HG02571 (cell line): ENCODE results near the gene CCDC17.
"Not testable (repeated sequence)": the region's sequence is repeated elsewhere in the genome, so short reads cannot be mapped to it uniquely, and the experiment has no call there.

Experiments used
- ATAC-seq: cut with Tn5 transposase; IDR thresholded peaks from one replicate; pipeline ENCODE4 v1.9.1; 2021; ENCODE audit warnings: mild to moderate bottlenecking, moderate library complexity; ENCODE audit not compliant: unreplicated experiment

CCDC17 gene

GRCh38 chr1:45622524-45623394 is 1.1 kb downstream of the CCDC17 start:
- ATAC-seq: no peak

DNA sequence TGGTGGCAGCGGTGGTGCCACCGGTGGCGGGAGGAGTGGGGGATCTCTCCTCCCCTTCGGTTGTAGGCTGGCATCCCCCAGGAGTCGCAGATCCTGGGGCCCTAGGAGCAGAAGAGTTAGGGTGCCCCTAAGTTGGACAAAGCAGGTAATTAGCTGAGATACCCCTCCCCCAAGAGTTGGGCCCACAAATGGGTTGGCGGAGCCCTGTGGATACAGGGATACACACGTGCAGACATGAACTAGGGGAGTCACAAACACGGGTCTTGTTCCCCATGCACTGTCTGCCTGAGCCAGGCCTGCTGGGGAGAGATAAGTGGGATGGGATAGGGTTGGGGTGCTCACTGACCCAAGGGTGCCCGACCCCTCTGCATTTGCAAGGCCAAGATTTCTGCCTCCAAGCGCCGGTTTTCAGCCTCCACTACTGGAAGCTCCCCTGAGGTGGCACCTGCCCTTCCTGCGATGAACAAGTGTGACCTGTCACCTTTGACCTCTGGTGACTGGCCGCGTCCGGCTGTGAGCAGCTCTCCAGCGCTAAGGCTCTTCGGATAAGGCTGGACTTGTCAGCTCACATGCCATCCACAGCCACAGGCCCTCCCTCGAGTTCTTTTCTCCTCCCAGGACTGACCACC is 1.8 kb downstream of the CCDC17 start:
- no peak for ATAC-seq

DNA sequence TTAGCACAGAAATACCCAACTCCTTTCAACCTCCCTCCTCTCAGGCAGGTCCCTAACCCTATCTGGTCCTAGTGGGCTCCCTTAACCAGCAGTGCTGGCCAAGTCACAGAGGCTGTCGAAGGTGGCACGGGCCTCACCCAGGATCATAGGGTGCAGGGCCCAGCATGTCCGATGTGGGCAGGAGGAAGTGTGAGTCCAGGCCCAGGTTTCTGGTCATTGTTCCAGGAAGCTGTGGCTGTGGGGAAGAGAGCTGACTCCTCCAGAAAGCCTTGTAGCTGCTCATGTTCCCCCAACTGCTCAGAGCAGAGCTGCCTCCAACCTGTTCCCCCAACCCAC is 2.4 kb downstream of the CCDC17 start:
- no peak for ATAC-seq

GRCh38 chr1:45620588-45621500 is 3.0 kb downstream of the CCDC17 start:
- ATAC-seq: no peak

DNA sequence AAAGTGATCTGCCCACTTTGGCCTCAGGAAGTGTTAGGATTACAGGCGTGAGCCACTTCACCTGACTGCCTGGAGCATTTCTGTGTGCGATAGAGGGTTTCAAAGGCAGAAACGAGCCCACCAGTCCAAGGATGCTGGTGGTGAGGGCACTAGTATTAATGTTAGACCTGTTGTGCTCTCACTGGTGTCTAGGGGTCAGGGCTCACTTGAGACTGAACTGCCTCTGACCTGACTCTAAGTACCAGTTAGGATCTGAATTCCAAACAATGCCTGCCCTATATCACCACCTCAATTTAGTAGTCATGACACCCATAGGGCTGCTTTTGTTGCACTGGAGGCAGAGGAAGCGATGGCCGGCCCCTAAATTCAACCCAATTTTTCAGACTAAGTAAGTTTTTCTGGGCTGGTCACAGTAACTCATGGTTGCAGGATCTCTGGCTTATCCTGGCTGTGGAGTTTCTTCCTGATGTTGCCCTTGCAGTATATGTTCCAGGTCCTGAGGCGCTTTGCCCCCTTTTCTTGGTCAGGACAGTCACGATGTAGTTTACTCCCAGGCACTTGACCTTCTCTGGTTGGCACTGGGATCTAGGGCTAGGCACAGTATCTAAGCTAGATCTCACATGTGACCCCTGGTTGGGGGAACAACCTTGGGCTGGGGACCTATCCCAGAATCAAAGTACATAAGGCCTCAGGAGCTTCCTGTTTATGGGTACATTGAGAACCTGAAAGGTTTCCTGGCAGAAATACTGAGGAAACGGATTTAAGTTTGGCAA is 4.5 kb downstream of the CCDC17 start:
- no peak for ATAC-seq

DNA sequence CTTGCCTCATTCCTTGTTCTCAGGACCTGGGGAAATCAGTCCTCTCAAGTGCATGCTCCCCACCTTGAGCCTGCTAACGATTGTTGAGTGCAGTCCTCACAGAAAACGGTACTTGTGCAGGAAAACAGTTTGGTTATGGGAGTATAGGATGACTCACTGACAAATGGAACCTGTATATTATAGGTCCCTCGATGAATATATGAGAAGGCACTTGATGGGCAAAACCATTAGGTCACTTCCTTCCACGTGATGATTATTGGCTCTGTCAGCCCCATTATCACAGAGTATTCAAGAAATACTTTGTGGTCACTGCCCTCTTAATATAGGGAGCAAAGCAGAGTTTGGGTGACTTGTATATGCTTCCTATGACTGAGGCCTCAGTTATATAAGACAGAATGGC is 6.2 kb downstream of the CCDC17 start:
- ATAC-seq: no peak

GRCh38 chr1:45615885-45616284 is 8.0 kb downstream of the CCDC17 start:
- ATAC-seq: no peak

DNA sequence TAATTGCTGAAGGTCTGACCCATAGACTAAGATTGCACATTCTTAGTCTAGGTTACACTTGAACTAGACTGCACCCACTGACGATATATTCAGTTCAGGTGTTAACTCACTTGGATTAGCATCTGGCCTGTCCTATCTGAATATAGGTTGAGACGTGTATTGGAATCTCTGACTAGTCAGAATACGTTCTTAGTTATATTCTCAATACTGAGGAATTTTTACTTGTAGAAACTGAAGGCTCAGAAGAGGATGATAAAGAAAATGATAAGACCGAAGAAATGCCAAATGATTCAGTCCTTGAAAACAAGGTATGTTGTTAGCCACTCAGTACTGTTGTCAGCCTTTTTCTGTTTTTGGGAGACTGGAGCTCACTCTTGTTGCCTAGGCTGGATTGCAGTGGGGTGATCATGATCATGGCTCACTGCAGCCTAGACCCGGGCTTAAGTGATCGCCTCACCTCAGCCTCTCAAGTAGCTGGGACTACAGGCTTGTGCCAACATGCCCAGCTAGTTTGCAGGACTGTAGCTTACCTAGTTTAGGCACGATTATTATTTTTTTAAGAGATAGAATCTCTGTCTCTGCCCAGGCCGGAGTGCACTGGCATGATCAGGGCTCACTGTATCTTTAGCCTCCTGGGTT is 10.8 kb downstream of the CCDC17 start:
- ATAC-seq: no peak

GRCh38 chr1:45610589-45611226 is 13.1 kb downstream of the CCDC17 start:
- no peak for ATAC-seq

DNA sequence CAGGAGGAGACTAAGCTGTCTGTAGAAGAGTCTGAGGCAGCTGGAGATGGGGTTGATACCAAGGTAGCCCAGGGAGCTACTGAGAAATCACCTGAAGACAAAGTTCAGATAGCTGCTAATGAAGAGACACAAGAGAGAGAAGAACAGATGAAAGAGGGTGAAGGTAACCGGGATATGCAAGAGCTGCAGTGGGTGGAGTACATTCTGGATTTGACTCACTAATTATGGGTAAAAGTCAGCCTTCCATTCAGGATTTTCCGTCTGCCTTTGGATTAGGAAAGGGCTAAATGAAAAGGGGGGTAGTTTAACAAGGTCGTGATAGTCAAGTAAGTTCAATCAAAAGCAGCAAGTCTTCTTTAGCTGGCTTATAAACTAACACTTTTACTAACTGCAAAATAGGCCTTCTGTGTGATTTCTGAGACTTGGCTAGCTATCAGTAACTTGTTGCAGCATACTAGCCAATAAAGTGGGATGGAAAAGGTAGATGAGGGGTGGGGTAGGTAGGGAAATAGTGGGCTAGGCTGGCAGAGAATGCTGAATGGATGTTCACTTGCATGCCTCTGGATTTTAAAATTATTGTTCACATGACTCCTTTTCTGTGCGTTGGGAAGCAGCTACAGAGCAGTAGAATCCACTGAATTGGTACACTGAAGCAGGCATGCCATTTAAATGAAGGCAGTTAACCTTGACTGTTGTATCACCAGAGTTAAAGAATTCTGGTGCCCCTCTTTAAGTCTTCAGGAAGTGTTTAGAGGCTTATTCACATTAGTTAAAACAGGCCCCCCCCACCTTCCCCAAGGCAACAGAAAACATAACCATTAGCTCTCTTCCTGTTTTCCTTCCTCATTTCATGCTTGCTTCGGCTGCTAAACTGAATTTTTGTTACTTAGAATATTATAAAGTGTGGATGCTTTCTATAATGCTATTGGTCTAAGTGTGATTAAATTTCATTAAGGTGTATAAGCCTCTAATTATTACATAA is 15.4 kb downstream of the CCDC17 start:
- ATAC-seq: no peak

GRCh38 chr1:45607404-45608074 is 16.3 kb downstream of the CCDC17 start:
- no peak for ATAC-seq

DNA sequence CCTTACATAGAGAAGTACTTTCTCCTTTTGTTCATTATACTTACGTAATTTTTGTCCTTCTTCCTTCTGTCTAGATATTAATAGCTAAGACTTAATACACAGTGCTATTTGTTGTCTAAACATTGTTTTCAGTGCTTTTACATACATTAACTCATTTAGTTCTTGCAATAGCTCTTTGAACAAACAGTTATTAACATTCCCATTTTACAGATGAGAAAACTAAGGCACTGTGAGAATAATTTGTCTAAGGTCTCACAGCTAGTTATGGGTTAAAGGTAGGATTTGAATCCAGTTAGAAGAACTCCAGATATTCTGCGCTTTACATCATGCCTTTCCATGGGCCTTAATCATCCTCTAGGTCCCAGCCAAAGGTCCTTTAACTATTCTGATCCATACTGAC is 19.6 kb downstream of the CCDC17 start:
- no peak for ATAC-seq

- ATAC-seq: not testable (repeated sequence)
Observed at GRCh38 chr1:45596765-45597164, 27.1 kb downstream of the CCDC17 start.

- ATAC-seq: no peak
Observed at GRCh38 chr1:45594412-45594811, 29.4 kb downstream of the CCDC17 start.

DNA sequence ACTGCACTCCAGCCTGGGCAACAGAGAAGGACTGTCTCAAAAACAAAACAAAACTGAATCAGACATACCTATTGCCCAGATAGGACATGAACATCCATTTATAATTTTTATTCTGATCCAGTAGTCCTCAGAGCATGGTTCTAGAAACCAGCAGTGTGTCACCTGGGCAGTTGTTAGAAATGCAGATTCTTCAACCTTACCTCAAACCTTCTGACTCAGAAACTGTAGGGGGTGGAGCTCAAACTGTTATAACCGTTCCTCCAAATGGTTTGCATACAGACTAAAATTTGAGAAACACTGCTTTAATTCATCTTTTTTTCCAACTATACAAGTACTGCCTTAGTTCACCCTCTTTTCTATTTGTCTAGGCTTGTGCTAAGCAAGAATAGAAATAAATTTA is 34.0 kb downstream of the CCDC17 start:
- ATAC-seq: no peak

GRCh38 chr1:45586769-45587168 is 37.1 kb downstream of the CCDC17 start:
- ATAC-seq: no peak

GRCh38 chr1:45585496-45586075 is 38.3 kb downstream of the CCDC17 start:
- no peak for ATAC-seq

GRCh38 chr1:45585110-45585426 is 38.8 kb downstream of the CCDC17 start:
- ATAC-seq: no peak
